ENCODE measurements around the gene TAOK3. TPM values are rescaled to one million over a fixed set of nuclear protein-coding genes. Genes with fewer than 3 reads are reported as not detected.

The TAOK3 gene
- total and polyA plus RNA-seq, 2 of the 8 experiments (the other 6 are each of a cell fraction or from before 2014, with no cell fraction given), result 5.2 to 9.3 TPM

DNA sequence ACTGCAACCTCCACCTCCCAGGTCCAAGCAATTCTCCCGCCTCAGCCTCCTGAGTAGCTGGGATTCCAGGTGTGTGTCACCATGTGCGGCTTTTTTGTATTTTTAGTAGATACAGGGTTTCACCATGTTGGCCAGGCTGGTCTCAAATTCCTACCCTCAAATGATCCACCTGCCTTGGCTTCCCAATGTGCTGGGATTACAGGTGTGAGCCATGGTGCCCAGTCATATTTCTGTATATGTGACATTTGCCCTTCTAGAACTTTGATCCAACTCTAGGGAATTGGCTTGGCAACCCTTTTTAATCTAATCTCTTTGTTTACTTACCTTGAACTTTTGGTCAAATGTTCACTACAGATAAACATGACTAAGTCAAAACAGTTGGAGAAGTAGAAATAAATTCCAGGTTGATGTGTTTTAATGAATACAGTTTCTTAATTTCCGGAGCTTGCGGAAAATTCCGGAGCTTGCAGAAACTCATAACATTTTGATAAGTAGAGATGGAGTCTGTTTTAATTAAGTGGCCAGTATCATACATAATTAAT, 248.3 kb downstream of the TAOK3 start:
- Histone ChIP-seq H2AK5ac (ENCODE audit: low read depth, low read length) (no peak overlapping the region), H4K8ac (ENCODE audit: extremely low read depth, insufficient read depth, low read length) (no peak overlapping the region), H3K23me2 (ENCODE audit: low read depth, low read length) (no peaks in the 10 kb centered on the region), H3K79me1 (ENCODE audit: low read depth, low read length) (no peaks in the 10 kb centered on the region), H3K79me2 (ENCODE audit: control insufficient read depth in 1 of 2, insufficient read depth in 2 of 2, low read length in 2 of 2) (no peaks in the 10 kb centered on the region), H4K20me1 (replicated peaks in 1 of 2; ENCODE audit: control insufficient read depth in 1 of 2, insufficient read depth in 2 of 2, low read length in 2 of 2) (no peaks in the 10 kb centered on the region), H2BK20ac (ENCODE audit: low read length) (0 out of 2 replicates have a peak overlapping the region, but pooled peaks have one; percentile 62), H4K5ac (ENCODE audit: insufficient read length, low read depth, low read length) (no peak overlapping the region), H3K9ac (replicated peaks in 1 of 4; ENCODE audit: extremely low read depth in 1 of 4, low read depth in 3 of 4, low read length in 3 of 4) (no peak overlapping the region), H3K4me2 (ENCODE audit: insufficient read depth in 1 of 2, low read depth in 2 of 2, low read length in 2 of 2) (no peak overlapping the region), H3K23ac (ENCODE audit: insufficient read length) (no peak overlapping the region), H3K14ac (ENCODE audit: insufficient read length) (no peak overlapping the region), H3K4ac (replicated peaks; ENCODE audit: insufficient read length, low read depth, low read length) (no peak overlapping the region), H3K4me3 (ENCODE audit: extremely low read depth in 1 of 4, insufficient read depth in 2 of 4, low read depth in 3 of 4, low read length in 4 of 4) (no peak overlapping the region), H3K56ac (replicated peaks; ENCODE audit: insufficient read length, low read depth, low read length) (no peak overlapping the region), H3K27ac (ENCODE audit: low read depth, low read length) (no peak overlapping the region), H3K9me3 (ENCODE audit: insufficient read depth in 2 of 2, low read depth in 1 of 2, low read length in 1 of 2) (no peaks in the 10 kb centered on the region), H4K91ac (replicated peaks; ENCODE audit: insufficient read length, low read length) (no peak overlapping the region), H2BK15ac (ENCODE audit: low read length) (no peak overlapping the region), H2BK12ac (ENCODE audit: low read depth, low read length) (0 out of 2 replicates have a peak overlapping the region, but pooled peaks have one; percentile 19), H2AFZ (ENCODE audit: low read length) (no peak overlapping the region), H2BK120ac (replicated peaks; ENCODE audit: low read depth, low read length) (no peak overlapping the region), H2BK5ac (ENCODE audit: low read depth, low read length) (no peak overlapping the region), H3K36me3 (ENCODE audit: control insufficient read depth in 2 of 4, insufficient read depth in 4 of 4, low read length in 3 of 4) (no peaks in the 10 kb centered on the region), H3K4me1 (replicated peaks in 1 of 4; ENCODE audit: control insufficient read depth in 3 of 4, insufficient read depth in 4 of 4, low read length in 3 of 4) (peaks cover 0 to 11% (median 7%) of the 10 kb centered on the region in 4 experiments; a peak in 5 of 7 replicates), H3K18ac (ENCODE audit: extremely low read depth, low read length) (no peak overlapping the region), H3K27me3 (replicated peaks in 1 of 4; ENCODE audit: control insufficient read depth in 3 of 4, extremely low read depth in 1 of 4, insufficient read depth in 3 of 4, low read length in 3 of 4) (no peaks in the 10 kb centered on the region)
- no peak for FAIRE-seq
- 95% methylated on average over 5 of the region's 5 CpGs; no CpG with 5 or more reads in 1 of the 2 experiments for WGBS, 2 experiments (ENCODE audit: extremely low coverage in 1 of 2, insufficient coverage in 1 of 2, insufficient read length in 1 of 2, insufficient replicate concordance in 2 of 2, low coverage in 1 of 2, low lambda C conversion rate in 2 of 2, missing lambda C conversion rate in 1 of 2)
- no peak for DNase-seq (ENCODE audit: low read depth in 1 of 2, low spot score in 2 of 2)
- TF ChIP-seq SP2 (IDR thresholded peaks at IDR 0.05; ENCODE audit: low read length), result no peak
- no peak for TF ChIP-seq CTBP2 (IDR thresholded peaks at IDR 0.05; ENCODE audit: borderline replicate concordance, insufficient read depth, insufficient read length, low read length)
- TF ChIP-seq EZH2 (IDR thresholded peaks at IDR 0.05; ENCODE audit: low read depth, low read length, severe bottlenecking), result no peak
- TF ChIP-seq, protein P1, sequence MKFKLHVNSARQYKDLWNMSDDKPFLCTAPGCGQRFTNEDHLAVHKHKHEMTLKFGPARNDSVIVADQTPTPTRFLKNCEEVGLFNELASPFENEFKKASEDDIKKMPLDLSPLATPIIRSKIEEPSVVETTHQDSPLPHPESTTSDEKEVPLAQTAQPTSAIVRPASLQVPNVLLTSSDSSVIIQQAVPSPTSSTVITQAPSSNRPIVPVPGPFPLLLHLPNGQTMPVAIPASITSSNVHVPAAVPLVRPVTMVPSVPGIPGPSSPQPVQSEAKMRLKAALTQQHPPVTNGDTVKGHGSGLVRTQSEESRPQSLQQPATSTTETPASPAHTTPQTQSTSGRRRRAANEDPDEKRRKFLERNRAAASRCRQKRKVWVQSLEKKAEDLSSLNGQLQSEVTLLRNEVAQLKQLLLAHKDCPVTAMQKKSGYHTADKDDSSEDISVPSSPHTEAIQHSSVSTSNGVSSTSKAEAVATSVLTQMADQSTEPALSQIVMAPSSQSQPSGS (IDR thresholded peaks at IDR 0.05; ENCODE audit: low read length), result no peak
- no peak for TF ChIP-seq SAP30 (IDR thresholded peaks at IDR 0.05; ENCODE audit: insufficient read depth, insufficient replicate concordance, low read length)
- no peak for TF ChIP-seq EGR1 (IDR thresholded peaks at IDR 0.05; ENCODE audit: borderline replicate concordance, low read depth, low read length)
- TF ChIP-seq, protein P2, sequence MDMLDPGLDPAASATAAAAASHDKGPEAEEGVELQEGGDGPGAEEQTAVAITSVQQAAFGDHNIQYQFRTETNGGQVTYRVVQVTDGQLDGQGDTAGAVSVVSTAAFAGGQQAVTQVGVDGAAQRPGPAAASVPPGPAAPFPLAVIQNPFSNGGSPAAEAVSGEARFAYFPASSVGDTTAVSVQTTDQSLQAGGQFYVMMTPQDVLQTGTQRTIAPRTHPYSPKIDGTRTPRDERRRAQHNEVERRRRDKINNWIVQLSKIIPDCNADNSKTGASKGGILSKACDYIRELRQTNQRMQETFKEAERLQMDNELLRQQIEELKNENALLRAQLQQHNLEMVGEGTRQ (IDR thresholded peaks at IDR 0.05; ENCODE audit: low read length), result no peak
- no peak for TF ChIP-seq JUND (IDR thresholded peaks at IDR 0.05; ENCODE audit: low read length)
- TF ChIP-seq CBX5 (IDR thresholded peaks at IDR 0.05; ENCODE audit: low read depth, low read length), result no peak
- ChIA-PET POLR2A (ENCODE audit: partially characterized antibody) (interaction anchor here (0.9 to 11.5 kb wide), 3 partner anchors 14 to 24 kb away, joined by 3 to 130 read pairs (median 3); partner anchors contain the start of gene PEBP1), CTCF (ENCODE audit: partially characterized antibody) (interaction anchor here (0.7 to 8.2 kb wide), 4 partner anchors 8 to 252 kb away, joined by 3 to 39 read pairs (median 4); partner anchors contain the start of gene SUDS3)
